CD4-positive, alpha-beta T cell treated with Interleukin-17A for 1 hour (primary cell): ENCODE measurements around the gene KRT28.
"Not testable (repeated sequence)": the region's sequence is repeated elsewhere in the genome, so short reads cannot be mapped to it uniquely, and the experiment has no call there.

Experiments used
- DNase-seq: peaks from one replicate; pipeline ENCODE4 v3.0.0-alpha.2; 2020

KRT28 gene

DNA sequence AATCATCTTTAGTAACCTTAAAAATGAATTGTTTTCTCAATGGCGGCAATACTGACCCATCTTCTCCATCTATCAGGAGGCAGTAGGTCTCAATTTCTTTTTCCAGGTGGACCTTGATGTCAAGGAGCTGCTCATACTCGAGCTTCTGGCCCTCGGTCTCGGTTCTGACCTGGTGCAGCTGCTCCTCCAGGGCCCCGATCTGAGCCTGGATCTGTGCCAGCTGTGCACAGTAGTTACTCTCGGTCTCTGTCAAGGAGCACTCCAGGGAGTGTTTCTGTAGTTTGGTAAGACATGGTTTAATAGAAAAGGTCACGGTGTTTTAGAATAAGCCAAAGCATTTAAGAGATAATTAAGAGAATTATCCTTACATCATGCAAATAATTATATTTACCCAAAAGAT lies 22.3 kb downstream of the KRT28 start:
- DNase-seq: no peak

- DNase-seq: no peak
These were observed 23.8 kb downstream of the KRT28 start for GRCh38 chr17:40775945-40776344.

DNA sequence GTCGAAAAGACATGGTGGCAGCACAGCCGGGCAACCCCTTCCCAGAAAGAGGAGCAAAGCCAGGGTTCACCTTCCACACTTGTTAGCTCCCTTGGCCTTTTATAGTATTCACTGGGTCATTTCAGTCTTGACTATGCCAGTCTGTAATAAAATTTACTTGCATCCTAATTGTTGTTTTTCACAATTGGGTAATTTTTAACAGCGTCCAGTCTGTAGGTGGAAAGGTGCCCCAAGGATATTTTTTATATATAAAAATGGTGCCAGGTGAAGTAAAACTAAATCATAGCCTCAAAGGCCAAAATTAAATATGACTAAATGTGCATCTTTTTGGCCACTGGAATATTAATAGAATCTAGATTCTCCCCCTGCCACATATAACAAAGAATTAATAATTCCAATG lies 27.7 kb downstream of the KRT28 start, which contains the start of gene KRT26:
Gene KRT26 (minus strand): TSS at position 101 of the 400 bp plus-strand sequence. CDS start 88 bp downstream, at position 13.
- DNase-seq: no peak

- no peak for DNase-seq
These were observed 34.1 kb downstream of the KRT28 start for GRCh38 chr17:40765657-40766056.

GRCh38 chr17:40763752-40764151 lies 36.0 kb downstream of the KRT28 start:
- DNase-seq: no peak

- DNase-seq: no peak
These were observed 39.4 kb downstream of the KRT28 start for GRCh38 chr17:40760105-40761016.

DNA sequence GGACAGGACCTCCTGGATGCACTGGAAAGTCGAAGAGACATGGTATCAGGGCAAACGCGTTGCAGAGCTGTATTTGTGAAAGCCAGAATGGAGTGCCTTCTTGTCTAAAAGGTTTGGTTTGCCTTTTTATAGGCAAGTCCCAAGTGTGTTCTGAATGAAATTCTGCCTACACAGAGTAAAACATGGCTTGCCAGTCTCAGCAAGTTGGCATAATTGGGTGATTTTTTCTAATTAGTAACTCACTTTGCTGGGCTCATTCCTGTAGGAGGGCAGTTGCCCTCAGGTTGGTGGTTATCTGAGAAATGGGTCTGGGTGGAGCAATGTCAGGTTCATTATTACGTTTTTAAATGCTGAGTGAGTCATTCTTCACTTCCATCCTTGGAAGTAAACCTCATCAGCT lies 44.5 kb downstream of the KRT28 start, which contains the start of gene KRT25:
Gene KRT25 (minus strand): TSS at position 101 of the 400 bp plus-strand sequence. CDS start 60 bp downstream, at position 41.
- DNase-seq: no peak

- DNase-seq: no peak
These were observed 46.0 kb downstream of the KRT28 start for GRCh38 chr17:40753804-40754203.

DNA sequence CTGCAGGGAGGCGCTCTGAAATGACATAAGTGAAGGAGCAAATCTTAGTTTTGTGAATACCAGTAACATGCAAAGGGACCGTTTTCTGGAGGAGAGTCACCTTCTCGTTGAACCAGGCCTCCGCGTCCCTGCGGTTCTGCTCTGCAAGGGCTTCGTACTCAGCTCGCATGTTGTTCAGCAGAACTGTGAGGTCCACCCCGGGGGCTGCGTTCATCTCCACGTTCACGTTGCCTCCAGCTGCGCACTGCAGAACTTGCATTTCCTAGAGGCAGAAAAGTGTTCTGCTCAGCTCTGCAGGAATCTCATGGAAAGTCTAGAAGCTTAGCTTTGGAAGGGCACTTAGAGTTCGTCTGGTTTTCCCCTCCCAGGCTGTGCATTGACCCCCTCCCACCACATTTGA lies 48.7 kb downstream of the KRT28 start:
- DNase-seq: no peak

DNA sequence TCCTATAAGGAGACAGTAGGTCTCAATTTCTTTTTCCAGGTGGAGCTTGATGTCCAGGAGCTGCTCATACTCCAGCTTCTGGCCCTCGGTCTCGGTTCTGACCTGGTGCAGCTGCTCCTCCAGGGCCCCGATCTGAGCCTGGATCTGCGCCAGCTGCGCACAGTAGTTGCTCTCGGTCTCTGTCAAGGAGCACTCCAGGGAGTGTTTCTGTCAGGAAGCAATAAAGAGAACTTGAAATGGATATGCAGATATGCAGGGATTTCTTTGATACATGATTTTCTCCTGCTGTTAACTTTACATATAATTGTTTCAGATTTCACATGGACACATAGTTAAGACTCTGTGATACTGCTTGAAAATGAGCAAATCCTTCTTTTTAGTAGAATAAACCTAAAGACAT lies 49.4 kb downstream of the KRT28 start:
- DNase-seq: no peak

GRCh38 chr17:40748666-40749065 lies 51.1 kb downstream of the KRT28 start:
- DNase-seq: not testable (repeated sequence)
